ENCODE measurements around the gene MIGA2.
A peak's percentile ranks its signal among the peaks of the same experiment; 100 is the strongest.
"Not testable (repeated sequence)": the region's sequence is repeated elsewhere in the genome, so short reads cannot be mapped to it uniquely, and the experiment has no call there.

Gene MIGA2

DNA sequence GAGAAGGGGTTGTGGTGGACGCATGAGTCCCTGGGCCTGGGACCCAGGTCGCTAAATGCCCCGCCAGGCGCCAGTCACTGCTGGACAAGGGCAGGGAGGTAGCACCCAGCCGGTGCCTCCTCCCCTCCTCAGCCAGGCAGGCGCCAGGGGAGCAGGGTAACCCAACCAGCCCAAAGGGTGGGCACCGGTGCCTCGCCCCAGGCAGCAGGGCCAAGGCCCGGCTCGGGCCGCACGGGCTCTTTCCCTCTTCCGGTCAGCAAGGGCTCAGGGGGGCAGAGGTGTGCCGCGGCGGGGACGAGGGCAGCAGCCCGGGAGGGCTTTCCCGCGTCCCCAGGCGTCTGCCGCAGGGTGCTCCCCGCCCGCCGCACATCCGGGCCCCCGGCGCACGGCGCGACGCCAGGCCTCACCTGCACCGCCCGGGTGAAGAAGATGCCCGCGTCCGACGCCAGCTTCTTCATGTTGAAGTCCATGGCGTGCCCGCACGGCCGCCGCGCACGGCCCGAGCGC, 8.7 kb upstream of the MIGA2 start:
- TF ChIP-seq, protein P1, sequence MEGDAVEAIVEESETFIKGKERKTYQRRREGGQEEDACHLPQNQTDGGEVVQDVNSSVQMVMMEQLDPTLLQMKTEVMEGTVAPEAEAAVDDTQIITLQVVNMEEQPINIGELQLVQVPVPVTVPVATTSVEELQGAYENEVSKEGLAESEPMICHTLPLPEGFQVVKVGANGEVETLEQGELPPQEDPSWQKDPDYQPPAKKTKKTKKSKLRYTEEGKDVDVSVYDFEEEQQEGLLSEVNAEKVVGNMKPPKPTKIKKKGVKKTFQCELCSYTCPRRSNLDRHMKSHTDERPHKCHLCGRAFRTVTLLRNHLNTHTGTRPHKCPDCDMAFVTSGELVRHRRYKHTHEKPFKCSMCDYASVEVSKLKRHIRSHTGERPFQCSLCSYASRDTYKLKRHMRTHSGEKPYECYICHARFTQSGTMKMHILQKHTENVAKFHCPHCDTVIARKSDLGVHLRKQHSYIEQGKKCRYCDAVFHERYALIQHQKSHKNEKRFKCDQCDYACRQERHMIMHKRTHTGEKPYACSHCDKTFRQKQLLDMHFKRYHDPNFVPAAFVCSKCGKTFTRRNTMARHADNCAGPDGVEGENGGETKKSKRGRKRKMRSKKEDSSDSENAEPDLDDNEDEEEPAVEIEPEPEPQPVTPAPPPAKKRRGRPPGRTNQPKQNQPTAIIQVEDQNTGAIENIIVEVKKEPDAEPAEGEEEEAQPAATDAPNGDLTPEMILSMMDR (IDR thresholded peaks at IDR 0.05; ENCODE audit: low read depth, low read length, missing control alignments) = no peak
- peak overlapping the region; percentile 87 for H3K4me3 ChIP-seq (ENCODE audit: low read depth, low read length)
- DNase-seq (ENCODE audit: low read depth) = no peak

DNA sequence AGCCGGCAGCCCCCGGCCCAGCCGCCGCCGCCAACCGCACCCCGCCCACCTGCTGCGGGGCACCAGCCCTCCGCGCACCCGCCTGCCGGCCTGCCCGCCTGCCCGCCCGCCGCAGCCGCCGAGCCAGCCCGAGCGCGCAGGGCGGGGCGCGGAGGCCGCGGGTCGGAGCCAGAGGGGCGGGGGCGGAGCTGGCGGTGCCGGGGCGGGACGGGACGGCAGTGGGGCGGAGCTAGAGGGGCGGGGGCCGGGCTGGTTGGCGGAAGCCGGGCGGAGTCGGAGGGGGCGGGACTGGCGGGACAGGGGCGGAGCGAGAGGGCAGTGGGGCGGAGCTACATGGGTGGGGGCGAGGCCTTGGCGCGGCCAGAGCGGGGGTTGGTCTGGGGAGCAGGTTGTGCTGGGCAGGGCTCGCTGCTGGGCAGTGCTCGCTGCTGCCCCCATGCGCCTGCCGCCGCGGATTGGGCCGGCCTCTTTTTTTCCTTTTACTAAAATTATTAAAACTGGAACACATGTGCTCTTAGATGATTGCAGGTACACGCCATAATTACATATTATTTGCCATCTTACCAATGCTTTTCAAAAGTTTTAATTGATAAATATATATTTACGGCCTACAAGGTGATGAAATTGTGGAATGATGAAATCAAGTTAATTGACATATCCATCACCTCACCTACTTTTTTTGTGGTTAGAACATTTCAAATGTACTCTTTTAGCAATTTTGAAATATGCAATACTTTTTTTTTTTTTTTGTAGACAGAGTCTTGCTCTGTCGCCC, 8.0 kb upstream of the MIGA2 start, which contains the start of gene SH3GLB2:
Gene SH3GLB2 (minus strand): TSS at position 140 of the 775 bp plus-strand sequence. CDS start 177 bp downstream, outside the sequence.
- DNase-seq (ENCODE audit: low read depth) = peak; percentile 57
- TF ChIP-seq, protein P1 (IDR thresholded peaks at IDR 0.05; ENCODE audit: low read depth, low read length, missing control alignments) = peak; percentile 70
- peak within 1 kb of the TSS; percentile 87 for H3K4me3 ChIP-seq (ENCODE audit: low read depth, low read length)

DNA sequence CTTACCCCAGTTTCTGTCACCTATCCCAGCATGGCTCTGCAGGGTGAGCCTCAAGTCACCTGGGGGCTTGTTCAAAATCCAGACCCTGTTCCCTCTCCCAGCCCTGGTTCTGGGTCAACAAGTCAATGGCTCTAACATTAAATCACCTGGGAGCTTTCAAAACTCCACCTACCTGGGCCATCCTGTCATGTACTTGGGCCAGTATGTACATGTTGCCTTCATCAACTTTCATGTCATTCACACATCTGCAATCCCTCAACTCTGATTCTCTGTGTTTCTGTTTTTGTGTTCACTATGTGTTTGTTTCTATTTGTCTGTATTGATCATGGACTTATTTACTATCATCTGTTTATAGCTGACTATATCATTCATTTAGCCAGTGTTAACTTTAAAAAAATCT, 6.2 kb upstream of the MIGA2 start:
- TF ChIP-seq, protein P1 (IDR thresholded peaks at IDR 0.05; ENCODE audit: low read depth, low read length, missing control alignments) = no peak
- no peak overlapping the region for H3K4me3 ChIP-seq (ENCODE audit: low read depth, low read length)
- no peak for DNase-seq (ENCODE audit: low read depth)

DNA sequence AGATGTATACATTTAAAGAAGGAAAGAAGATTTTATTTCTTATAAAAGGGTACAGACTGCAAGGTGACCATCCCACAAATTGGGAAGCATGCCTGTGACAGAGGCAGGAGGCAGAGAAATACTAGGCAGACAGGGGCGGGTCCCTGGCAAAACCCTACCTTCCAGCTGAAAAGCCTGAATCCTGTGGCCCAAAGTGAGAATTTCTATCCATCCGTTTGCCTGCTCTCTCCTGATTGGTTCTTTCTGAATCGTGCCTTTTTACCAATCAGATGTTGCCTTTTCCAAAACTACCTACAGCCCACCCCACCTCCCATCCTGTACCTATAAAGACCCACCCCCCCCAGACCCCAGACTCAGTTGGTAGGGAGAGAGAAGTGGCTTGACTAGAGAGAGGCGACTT, 4.9 kb upstream of the MIGA2 start:
- TF ChIP-seq, protein P1 (IDR thresholded peaks at IDR 0.05; ENCODE audit: low read depth, low read length, missing control alignments) = no peak
- H3K4me3 ChIP-seq (ENCODE audit: low read depth, low read length) = no peak overlapping the region
- no peak for DNase-seq (ENCODE audit: low read depth)

DNA sequence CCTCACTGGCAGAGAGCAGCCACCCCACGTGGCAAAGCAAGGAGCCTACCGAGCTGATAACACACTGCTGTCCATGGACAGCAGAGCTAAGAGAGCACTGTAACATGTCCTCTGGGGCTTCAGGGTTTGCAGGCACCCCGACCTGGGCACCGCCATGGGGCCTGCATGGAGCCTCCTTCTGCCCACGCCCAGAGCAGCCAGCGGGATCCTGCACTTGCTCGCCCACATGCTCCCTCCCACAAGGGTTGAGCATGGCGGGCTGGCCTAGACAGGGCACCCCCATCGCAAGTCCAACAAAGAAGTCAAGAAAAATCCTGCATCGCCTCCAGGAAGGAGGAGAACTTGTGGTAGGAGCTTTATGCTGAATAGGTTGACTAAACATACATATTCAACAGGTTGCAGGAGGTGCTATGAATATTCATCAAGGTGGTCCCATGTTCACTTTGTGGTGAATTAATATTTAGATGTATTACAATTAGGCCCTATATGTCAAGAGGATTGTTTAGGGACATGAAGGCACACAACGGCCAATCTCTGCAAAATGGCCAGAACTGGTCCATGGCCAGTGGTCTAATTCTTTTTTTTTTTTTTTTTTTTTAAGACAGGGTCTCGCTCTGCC, 3.8 kb upstream of the MIGA2 start:
- DNase-seq (ENCODE audit: low read depth) = no peak
- H3K4me3 ChIP-seq (ENCODE audit: low read depth, low read length) = no peak overlapping the region
- TF ChIP-seq, protein P1 (IDR thresholded peaks at IDR 0.05; ENCODE audit: low read depth, low read length, missing control alignments) = no peak

DNA sequence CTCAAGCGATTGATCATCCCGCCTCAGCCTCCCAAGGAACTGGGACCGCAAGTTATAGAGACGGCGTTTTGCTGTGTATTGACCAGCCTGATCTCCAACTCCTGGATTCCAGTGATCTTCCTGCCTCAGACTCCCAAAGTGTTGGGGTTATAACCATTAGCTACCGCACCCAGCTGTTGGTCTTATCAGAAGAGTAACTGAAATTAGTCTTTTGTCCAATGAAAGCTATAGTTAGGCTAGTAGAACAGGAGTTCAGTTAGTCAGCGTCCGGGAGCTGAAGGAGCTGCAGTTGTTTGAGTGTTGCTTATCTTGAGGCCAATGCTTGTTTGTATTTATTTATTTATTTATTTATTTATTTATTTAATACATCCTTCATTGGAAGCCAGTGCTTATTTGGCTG, 3.2 kb upstream of the MIGA2 start:
- H3K4me3 ChIP-seq (ENCODE audit: low read depth, low read length) = no peak overlapping the region
- TF ChIP-seq, protein P1 (IDR thresholded peaks at IDR 0.05; ENCODE audit: low read depth, low read length, missing control alignments) = no peak
- no peak for DNase-seq (ENCODE audit: low read depth)

DNA sequence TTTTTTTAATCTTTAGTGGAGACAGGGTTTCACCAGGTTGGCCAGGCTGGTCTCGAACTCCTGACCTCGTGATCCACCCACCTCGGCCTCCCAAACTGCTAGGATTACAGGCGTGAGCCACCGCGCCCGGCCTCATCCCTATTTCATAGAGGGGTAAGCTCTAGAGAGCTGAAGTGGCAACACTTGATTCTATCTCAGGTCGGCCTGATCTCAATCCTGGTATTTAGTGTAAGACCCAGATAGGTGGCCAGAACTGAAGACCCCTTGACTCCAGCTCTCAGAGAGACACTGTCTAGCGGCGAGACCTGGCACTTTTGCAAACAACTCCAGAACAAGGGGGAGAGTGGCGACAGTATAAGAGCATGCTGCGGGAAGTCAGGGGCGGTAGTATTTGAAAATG, 588 bp upstream of the MIGA2 start:
- H3K4me3 ChIP-seq (ENCODE audit: low read depth, low read length); DNase-seq (ENCODE audit: low read depth): not testable (repeated sequence)
